GM19238 (cell line): ENCODE measurements around the gene GPR137.
"Not testable (repeated sequence)": the region's sequence is repeated elsewhere in the genome, so short reads cannot be mapped to it uniquely, and the experiment has no call there.

Experiments used
- DNase-seq: peaks from one replicate; pipeline ENCODE4 v3.0.0; 2011; ENCODE audit warnings: low spot score; ENCODE audit not compliant: insufficient read length

Gene GPR137

DNA sequence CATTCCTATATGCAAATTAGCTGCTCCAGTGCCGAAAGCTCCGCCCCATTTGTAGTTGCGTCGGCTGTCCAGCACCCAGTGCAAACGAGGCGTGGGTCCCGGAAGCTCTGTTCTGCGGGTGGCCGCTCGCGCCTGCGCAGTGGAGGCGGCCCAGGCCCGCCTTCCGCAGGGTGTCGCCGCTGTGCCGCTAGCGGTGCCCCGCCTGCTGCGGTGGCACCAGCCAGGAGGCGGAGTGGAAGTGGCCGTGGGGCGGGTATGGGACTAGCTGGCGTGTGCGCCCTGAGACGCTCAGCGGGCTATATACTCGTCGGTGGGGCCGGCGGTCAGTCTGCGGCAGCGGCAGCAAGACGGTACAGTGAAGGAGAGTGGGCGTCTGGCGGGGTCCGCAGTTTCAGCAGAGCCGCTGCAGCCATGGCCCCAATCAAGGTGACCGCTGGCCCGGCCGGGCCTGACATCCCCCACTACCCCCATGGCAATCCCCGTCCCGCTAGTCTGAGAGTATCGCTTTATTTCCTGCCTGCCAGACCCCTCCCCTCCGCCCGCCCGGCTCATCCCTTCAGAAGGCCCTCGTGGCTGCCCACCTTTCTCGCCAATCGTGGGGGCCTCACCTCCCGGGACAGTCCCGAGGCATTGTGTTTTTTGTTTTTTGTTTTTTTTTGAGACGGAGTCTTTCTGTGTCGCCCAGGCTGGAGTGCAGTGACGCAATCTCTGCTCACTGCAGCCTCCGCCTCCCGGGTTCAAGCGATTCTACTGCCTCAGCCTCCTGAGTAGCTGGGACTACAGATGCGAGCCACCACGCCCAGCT lies 32.5 kb downstream of the GPR137 start, which contains the start of gene PRDX5:
TSS of gene PRDX5 (plus strand) at position 161 of the 805 bp plus-strand sequence. CDS start at position 256, 95 bp downstream.
- peak; percentile 96 for DNase-seq

DNA sequence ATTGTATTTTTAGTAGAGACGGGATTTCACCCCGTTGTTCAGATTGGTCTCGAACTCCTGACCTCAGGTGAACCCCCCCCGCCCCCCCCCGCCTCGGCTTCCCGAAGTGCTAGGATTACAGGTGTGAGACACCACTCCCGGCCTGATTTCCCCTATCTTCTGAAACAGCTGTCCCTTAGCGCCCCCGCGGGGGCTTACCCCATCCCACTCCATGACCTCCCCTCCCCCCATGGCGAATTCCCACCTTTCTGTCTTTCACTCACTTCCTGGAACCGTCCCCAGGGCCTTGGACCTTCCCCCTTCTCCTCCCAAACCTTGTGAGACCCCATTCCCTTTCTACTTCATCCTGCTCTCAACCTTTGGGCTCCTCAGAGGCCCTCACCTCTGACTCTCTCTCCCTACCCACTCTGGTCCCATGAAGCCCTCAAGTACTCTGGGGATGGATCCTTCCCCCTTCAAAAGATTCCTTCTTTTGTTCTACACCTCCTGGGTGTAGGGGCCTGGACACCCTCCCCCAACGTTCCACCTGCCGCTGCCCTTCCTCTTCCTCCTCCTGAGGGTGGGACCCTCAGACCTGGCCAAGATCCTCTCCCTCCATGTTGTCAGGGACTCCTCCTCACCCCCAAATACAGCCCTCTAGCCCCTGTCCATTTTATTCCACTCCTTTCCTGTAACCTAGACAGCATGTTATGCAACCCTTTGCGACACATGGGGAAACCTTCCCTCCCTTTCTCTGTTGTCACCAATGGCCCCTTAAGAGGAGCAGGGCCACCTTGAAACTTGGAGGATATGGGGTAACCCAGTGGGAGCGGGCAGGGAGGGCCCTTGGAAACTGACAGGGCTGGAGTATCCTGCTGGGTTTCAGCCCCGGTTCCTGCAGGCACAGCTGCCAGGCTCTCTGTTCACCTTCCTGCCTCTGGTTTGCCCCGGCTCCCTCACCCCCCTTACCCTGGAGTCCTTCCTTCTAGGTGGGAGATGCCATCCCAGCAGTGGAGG lies 33.4 kb downstream of the GPR137 start:
- no peak for DNase-seq

DNA sequence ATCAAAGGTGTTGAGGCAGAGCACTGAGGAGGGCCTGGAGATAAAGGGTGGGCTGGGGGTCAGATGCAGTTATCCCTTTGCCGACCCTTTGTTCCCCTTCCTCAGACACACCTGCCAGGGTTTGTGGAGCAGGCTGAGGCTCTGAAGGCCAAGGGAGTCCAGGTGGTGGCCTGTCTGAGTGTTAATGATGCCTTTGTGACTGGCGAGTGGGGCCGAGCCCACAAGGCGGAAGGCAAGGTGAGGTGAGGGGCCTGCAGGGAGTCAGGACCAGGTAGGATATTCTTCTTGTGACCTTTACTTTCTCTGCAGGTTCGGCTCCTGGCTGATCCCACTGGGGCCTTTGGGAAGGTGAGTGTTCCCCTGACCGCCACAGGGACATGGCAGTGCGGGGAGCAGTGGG lies 34.9 kb downstream of the GPR137 start:
- DNase-seq = no peak

DNA sequence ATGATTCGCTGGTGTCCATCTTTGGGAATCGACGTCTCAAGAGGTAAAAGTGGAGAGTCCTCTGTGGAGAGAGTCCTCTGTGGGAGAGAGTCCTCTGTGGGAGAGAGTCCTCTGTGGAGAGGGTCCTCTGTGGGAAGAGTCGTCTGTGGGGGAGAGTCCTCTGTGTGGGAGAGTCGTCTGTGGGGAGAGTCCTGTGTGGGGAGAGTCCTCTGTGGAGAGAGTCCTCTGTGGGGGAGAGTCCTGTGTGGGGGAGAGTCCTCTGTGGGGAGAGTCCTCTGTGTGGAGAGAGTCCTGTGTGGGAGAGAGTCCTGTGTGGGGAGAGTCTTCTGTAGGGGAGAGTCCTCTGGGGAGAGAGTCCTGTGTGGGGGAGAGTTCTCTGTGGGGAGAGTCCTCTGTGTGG lies 35.4 kb downstream of the GPR137 start:
- DNase-seq = no peak

DNA sequence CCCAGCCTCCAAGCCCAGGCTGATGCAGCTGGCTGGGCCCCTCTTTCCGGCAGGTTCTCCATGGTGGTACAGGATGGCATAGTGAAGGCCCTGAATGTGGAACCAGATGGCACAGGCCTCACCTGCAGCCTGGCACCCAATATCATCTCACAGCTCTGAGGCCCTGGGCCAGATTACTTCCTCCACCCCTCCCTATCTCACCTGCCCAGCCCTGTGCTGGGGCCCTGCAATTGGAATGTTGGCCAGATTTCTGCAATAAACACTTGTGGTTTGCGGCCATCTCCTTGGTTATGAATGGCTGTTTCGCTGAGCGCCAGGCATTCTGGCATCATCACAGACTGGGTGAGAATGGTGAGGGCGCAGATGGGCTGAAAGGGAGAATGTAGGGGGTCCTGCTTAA lies 35.9 kb downstream of the GPR137 start:
- DNase-seq = no peak

DNA sequence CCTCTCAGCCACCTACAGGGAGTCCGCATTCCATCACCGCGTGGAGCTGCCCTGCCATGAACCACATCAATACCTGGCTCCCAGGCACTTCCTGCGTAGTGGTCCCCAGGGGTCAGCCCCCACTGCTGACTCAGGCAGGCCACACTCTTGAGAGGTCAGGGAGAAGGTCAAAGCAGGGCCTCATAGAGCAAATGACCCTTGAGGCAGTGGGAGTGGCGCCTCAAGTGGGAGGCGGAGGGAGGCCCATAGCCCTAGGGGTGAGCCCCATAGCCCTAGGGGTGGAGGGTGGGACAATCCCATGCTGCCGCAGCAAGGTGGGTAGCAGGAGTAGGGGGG lies 37.2 kb downstream of the GPR137 start:
- DNase-seq = no peak

DNA sequence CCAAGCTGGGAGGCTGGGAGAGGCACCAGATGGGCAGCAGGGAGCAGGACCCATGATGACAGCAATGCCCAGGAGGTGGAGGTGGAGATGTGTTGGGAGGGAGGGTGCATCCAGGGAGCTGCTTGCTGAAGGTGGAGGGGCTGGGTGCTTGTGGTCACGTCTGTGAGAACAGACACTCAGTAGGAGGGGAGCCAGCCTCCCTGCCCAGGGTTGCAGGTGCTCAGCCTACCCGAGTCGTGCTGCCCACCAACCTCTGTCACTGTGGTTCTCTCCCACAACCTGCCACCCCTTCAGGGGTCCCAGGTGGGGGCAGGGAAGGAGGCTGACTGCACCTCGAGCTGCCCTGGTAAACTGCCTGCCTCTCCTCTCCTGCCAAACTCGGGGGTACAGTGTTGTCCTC lies 37.7 kb downstream of the GPR137 start:
- no peak for DNase-seq

DNA sequence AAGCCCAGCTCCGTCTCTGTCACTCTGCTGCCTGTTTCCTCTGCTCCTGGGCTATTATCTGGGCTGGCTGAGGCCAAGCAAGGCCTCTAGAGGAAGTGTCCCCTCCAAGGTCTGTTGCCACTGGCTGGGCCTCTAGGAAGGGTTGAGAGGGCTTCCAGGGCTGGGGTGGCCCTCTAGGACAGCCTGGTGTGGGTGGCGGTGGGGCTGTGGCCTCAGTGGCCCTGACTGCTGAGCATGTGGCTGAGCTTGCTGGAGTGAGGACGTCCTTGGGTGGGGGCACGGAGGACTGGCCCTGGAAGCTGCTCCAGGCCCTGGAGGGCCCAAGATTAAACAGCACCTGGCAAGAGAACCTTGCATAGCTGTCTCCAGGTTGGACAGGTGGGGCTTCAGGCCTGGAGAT lies 38.3 kb downstream of the GPR137 start:
- not testable (repeated sequence) for DNase-seq

DNA sequence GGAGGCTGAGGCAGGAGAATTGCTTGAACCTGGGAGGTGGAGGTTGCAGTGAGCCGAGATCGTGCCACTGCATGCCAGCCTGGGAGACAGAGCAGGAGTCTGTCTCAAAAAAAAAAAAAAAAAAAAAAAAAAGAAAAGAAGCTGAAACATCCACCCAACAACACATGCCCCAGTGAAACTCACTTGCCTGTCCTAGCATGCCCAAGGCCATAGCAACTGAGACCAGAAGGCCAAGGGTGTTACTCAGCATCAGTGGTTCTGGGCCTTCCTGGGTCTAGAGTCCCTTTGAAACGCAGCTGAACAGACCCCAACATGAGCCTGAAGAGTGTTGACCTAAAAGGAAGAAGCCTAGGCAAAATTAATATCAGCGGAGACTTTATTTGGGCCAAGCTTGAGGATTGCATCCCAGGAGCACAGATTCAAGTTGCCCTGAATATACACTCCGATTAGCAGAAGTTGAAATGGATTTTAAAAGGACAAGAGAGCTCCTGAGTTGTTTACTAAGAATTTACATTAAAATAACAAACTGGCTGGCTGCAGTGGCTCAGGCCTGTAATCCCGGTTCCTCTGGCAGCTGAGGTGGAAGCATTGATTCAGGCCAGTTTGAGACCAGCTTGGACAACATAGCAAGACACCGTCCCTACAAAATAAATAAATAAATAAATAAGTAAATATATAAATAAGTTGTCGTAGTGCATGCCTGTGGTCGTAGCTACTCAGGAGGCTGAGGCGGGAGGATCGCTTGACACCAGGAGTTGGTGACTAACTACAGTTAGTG lies 39.2 kb downstream of the GPR137 start:
- DNase-seq = no peak

DNA sequence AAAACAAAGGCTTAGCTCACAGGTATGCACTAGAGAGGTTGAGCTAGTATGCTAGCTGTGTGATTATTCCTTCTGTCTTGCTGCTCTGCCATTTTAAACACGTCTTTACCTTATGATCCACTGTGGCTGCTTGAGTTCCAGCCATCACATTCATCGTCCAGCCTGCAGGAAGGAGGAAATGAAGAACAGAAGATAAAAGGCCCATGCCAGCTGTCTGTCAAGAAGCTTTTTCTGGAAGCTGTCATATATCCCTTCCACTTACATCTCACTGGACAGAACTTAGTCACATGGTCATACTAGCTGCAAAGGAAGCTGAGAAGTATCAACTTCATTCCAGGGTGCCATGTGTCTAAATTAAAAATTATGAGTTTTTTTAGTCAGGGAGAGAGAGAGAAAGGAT lies 41.7 kb downstream of the GPR137 start:
- no peak for DNase-seq

DNA sequence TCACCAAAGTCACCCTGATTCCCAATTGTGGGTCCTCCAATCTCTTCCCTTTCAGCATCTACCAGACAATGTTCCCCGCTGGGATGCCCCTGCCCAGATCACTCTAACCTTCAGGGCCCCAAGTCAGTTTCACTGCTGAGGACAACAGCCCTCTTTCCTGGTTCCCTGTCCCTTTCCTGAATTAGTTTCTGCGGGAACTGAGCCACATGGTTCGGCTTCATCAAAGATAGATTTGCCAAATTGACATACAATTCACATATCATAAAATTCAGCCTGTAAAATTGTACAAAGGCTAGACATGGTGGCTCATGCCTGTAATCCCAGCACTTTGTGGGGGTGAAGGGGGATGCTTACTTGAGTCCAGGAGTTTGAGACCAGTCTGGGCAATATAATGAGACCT lies 42.3 kb downstream of the GPR137 start:
- no peak for DNase-seq

DNA sequence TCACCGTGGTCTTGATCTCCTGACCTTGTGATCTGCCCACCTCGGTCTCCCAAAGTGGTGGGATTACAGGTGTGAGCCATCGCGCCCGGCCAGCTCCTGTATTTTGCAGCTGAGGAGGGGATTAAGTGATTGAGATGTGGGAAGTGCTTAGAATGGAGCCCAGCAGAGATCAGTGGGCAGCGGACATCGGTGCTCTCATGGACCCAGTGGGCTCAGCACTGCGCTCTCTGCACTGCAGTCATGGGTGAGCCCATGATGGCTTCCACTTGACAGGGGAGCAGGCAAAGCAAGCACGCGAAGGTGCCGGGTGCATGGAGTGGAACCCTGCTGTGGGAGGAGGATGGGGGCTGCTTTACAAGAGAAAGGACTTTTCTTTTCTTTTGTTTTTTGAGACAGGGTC lies 45.2 kb downstream of the GPR137 start:
- no peak for DNase-seq

DNA sequence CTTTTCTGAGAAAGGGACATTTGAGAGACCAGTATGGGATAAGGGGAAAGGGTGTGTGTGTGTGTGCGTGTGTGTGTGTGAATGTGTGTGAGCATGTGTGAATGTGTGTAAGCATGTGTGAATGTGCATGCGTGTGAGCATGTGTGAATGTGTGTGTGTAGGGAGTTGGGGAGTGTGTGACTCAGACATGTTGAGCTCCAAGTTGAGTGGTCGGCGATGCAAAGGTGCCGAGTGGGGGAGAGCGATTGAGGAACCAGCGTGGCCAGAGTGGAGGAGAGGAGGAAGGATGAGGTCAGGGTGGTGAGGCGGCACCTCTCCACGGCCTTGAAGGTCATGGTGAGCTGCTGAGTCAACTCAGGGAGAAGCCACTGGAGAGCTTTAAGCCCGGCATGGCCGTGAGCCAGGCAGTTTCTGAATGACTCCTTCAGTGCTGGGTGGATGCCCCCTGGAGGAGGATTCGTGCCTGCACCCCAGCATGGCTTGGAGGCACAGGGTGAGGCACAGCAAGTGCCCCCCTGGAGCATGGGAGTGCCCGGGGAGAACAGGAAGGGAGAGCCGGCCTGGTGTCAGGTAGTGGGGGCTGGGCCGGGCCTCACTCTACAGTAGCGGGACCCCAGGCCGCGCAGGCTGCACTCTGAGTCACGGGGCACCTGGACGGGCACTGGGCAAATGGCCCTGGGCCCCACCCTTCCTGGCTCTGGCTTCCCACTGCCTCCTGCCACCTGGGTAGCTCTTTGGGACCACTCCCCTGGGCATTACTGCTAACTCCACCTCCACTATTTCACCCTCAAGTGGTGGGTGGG lies 46.1 kb downstream of the GPR137 start:
- DNase-seq = peak; percentile 66

DNA sequence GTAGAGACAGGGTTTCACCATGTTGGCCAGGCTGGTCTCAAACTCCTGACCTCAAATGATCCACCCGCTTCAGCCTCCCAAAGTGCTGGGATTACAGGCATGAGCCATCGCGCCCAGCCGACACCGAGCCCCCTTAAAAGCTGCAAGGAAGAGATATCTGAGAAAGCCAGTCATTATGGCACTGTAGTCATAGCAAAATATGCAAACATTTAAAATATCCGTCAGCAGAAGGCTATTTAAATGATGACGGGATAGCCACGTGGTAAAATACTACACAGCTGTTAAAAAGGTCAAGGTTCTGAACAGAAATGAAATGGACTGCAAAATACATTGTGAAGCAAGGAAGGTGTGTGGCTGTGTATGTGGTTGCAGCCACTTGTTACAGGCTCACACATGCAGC lies 47.9 kb downstream of the GPR137 start:
- no peak for DNase-seq

DNA sequence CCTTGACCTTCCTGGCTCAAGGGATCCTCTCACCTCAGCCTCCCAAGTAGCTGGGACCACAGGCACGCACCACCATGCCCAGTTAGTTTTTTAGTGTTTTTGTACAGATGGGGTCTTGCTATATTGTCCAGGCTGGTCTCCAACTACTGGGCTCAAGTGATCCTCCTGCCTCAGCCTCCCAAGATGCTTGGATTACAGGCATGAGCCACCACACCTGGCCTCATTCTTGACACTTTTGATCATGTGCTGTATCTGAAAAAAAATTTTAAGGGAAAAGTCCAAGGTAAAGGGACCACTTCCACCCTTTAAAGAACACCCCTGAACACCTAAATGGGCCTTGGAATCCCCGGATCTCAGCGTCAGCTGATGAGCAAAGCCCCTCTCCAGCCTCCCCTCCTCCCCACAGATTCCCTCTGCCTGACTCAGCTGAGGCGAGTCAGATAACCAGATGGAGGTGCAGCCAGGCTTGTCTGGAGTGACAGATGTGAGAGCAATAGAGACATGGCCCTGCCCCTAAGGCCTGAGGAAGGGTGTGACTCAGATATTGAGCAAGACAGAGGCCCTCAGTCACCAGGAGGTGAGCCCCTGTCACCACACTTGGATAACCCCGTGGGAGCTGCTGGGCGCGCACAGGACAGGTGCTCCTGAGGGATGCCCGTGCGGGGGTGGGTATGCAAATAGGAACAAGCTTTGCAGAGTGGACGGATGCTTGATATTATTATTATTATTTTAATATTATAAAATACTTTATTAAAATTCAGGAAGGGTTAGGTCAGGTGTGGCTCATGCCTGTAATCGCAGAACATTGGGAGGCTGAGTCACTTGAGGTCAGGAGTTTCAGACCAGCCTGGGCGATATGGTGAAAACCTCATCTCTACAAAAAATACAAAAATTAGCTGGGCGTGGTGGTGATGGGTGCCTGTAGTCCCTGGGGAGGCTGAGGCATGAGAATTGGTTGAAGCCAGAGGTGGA lies 49.4 kb downstream of the GPR137 start:
- DNase-seq = peak; percentile 86

DNA sequence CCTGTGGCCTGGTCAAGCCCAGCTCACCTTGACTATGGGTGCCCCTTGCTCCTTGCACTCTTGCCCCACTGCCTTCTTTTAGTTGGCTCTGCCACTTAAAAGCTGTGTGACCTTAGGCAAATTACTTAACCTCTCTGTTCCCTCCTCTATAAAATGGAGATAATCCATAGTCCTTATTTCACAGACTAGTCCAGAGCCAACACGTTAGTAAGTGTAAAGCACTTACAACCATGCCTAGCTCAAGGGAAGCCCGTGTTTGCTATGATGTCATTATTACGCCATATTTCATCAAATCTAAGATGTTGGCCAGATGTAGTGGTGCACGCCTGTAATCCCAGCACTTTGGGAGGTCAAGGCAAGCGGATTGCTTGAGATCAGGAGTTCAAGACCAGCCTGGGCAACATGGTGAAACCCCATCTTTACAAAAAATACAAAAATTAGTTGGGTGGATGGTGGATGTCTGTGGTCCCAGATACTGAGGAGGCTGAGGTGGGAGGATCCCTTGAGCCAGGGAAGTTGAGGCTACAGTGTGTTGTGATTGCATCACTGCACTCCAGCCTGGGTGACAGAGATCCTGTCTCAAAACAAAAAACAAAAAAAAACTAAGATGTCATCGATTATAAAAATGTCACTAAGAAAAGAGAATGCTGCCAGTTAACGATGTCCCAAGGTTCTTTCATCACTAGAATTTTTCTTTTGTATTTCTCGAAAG lies 52.0 kb downstream of the GPR137 start:
- no peak for DNase-seq

DNA sequence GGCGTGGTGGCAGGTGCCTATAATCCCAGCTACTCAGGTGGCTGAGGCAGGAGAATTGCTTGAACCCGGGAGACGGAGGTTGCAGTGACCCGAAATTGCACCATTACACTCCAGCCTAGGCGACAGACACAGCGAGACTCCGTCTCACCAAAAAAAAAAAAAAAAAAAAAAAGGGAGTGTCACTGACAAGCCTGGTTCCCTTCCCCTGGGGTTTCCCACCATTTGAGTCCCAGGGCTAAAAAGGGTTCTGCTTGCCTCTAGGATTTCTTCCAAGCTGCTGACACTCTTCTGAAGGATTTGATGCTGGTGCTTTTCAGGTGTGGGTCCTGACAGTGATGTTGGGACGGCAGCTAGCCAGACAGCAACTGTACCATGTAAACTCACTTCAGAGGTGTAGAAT lies 53.1 kb downstream of the GPR137 start:
- no peak for DNase-seq
